PC-9 (cell line): ENCODE data around the gene HIBCH. TPM values are rescaled to one million over a fixed set of nuclear protein-coding genes. Genes with fewer than 3 reads are reported as not detected.
"Not testable (repeated sequence)": the region's sequence is repeated elsewhere in the genome, so short reads cannot be mapped to it uniquely, and the experiment has no call there.

ENCODE experiments used
- BruUV-seq: library from RNA; stranded (reverse); fragments of 400-500 nt; replicated peaks from 2 replicates; lab custom pipeline; 2021; lab: Mats Ljungman, UMichigan
- CTCF ChIA-PET: fragments of 300-600 bp; sonication (Branson Sonifier 250); formaldehyde crosslinking; loops from one replicate; lab custom pipeline; 2022; ENCODE audit warnings: antibody characterized with exemption; lab: Charles Lee
- POLR2A ChIA-PET: fragments of 300-600 bp; sonication (Branson Sonifier 250); formaldehyde crosslinking; loops from one replicate; lab custom pipeline; 2022; ENCODE audit warnings: antibody characterized with exemption; ENCODE audit not compliant: unreplicated experiment; lab: Charles Lee
- DNase-seq, 2 experiments: peaks; one replicate each; pipeline versions ENCODE4 v3.0.0 to v3.0.0-alpha.2; 2015 to 2022; ENCODE audit warnings: mixed read lengths in 1 of 2
- H2AFZ ChIP-seq: fragments of 200-600 bp; sonication (generic); 2 replicates; pipeline ENCODE4 v1.8.1; 2017; ENCODE audit warnings: antibody characterized with exemption
- H3F3A ChIP-seq: fragments of 200-600 bp; sonication (generic); 2 replicates; pipeline ENCODE4 v1.8.1; 2017; ENCODE audit warnings: antibody characterized with exemption, mild to moderate bottlenecking, low read depth; ENCODE audit not compliant: insufficient read depth
- H3K27ac ChIP-seq: fragments of 200-600 bp; sonication (generic); 2 replicates; pipeline ENCODE4 v1.6.1; 2016; ENCODE audit warnings: mixed run types
- H3K27me3 ChIP-seq: fragments of 200-600 bp; sonication (generic); 2 replicates; pipeline ENCODE4 v1.6.1; 2016; ENCODE audit warnings: low read depth, mixed run types; ENCODE audit not compliant: insufficient read depth
- H3K36me3 ChIP-seq: fragments of 200-600 bp; sonication (generic); 2 replicates; pipeline ENCODE4 v1.6.1; 2016; ENCODE audit warnings: low read depth, mixed run types
- H3K4me1 ChIP-seq: fragments of 200-600 bp; sonication (generic); replicated peaks from 2 replicates; pipeline ENCODE4 v1.6.1; 2016; ENCODE audit warnings: mixed run types; ENCODE audit not compliant: insufficient read depth
- H3K4me2 ChIP-seq: fragments of 200-600 bp; sonication (generic); 2 replicates; pipeline ENCODE4 v1.6.1; 2017; ENCODE audit warnings: mixed run types
- H3K4me3 ChIP-seq: fragments of 200-600 bp; sonication (generic); 2 replicates; pipeline ENCODE4 v1.6.1; 2016; ENCODE audit warnings: mixed run types
- H3K79me2 ChIP-seq: fragments of 200-600 bp; sonication (generic); 2 replicates; pipeline ENCODE4 v1.6.1; 2017; ENCODE audit warnings: low read depth, mixed run types
- H3K9me2 ChIP-seq: fragments of 200-600 bp; sonication (generic); 2 replicates; pipeline ENCODE4 v1.8.1; 2017; ENCODE audit warnings: mild to moderate bottlenecking; ENCODE audit not compliant: insufficient read depth
- H3K9me3 ChIP-seq: fragments of 200-600 bp; sonication (generic); 2 replicates; pipeline ENCODE4 v1.8.1; 2016; ENCODE audit warnings: low read depth; ENCODE audit not compliant: insufficient read depth
- H4K20me1 ChIP-seq: fragments of 200-600 bp; sonication (generic); 2 replicates; pipeline ENCODE4 v1.8.1; 2017; ENCODE audit not compliant: insufficient read depth
- EZH2 ChIP-seq: fragments of 200-600 bp; sonication (generic); IDR thresholded peaks from 2 replicates; pipeline ENCODE4 v1.8.0; 2017; ENCODE audit warnings: antibody characterized with exemption, low read depth
- intact Hi-C: fragments of 100-400 bp; cut with micrococcal nuclease; formaldehyde crosslinking; loops from one replicate; pipeline ENCODE4 v1.10.0; 2022; ENCODE audit not compliant: unreplicated experiment
- total RNA-seq: library from RNA; stranded (reverse); gene quantifications from 2 replicates; pipeline ENCODE4 v1.2.3, GENCODE V29; 2021
- TF ChIP-seq, protein P1 (sequence below): fragments of 200-600 bp; sonication (generic); conservative IDR thresholded peaks from 2 replicates; pipeline ENCODE4 v1.6.1; 2017; ENCODE audit warnings: mixed run types, antibody characterized with exemption, mild to moderate bottlenecking, moderate library complexity

Gene HIBCH
- total RNA-seq, 1 experiment from 2014 or later: 14.7 TPM

DNA sequence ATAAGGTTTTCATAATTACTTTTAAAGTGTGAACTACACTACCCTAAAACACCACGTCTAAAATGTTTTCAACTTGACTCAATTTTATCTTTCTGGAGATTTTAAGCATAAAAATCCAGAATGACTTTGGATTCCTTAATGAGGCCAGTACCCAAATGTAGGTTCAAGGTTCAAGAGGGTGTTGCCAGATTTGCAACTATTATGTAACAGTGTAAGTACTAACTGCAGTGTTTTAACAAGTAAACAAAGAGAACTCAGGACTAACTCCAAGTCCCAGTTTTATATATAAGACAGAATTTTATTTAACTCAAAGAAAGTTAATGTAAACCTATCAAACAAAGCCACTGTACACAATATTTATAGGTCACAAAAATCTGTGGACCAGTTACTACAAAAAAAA, 5.7 kb downstream of the HIBCH start:
- no peak overlapping the region for H3K27ac ChIP-seq
- no peaks in the 10 kb centered on the region for H3K9me3 ChIP-seq
- 0 out of 2 replicates have a peak, but pooled peaks cover 7% of the 10 kb centered on the region for H3K79me2 ChIP-seq
- intact Hi-C loops: no loop called here
- no peak overlapping the region for H3K4me2 ChIP-seq
- no TSS peak for BruUV-seq
- H4K20me1 ChIP-seq: no peaks in the 10 kb centered on the region
- H3K4me1 ChIP-seq: no peaks in the 10 kb centered on the region; the same call in 1 of the 2 replicates
- H3K9me2 ChIP-seq: no peaks in the 10 kb centered on the region
- ChIA-PET POLR2A (no interaction called here), CTCF (no interaction called here)
- H3F3A ChIP-seq: no peaks in the 10 kb centered on the region
- H3K4me3 ChIP-seq: no peak overlapping the region
- TF ChIP-seq, protein P1, sequence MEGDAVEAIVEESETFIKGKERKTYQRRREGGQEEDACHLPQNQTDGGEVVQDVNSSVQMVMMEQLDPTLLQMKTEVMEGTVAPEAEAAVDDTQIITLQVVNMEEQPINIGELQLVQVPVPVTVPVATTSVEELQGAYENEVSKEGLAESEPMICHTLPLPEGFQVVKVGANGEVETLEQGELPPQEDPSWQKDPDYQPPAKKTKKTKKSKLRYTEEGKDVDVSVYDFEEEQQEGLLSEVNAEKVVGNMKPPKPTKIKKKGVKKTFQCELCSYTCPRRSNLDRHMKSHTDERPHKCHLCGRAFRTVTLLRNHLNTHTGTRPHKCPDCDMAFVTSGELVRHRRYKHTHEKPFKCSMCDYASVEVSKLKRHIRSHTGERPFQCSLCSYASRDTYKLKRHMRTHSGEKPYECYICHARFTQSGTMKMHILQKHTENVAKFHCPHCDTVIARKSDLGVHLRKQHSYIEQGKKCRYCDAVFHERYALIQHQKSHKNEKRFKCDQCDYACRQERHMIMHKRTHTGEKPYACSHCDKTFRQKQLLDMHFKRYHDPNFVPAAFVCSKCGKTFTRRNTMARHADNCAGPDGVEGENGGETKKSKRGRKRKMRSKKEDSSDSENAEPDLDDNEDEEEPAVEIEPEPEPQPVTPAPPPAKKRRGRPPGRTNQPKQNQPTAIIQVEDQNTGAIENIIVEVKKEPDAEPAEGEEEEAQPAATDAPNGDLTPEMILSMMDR: no peak
- no peak for TF ChIP-seq EZH2
- H2AFZ ChIP-seq: no peak overlapping the region
- no peak for DNase-seq
- no peaks in the 10 kb centered on the region for H3K27me3 ChIP-seq
- no peaks in the 10 kb centered on the region for H3K36me3 ChIP-seq

DNA sequence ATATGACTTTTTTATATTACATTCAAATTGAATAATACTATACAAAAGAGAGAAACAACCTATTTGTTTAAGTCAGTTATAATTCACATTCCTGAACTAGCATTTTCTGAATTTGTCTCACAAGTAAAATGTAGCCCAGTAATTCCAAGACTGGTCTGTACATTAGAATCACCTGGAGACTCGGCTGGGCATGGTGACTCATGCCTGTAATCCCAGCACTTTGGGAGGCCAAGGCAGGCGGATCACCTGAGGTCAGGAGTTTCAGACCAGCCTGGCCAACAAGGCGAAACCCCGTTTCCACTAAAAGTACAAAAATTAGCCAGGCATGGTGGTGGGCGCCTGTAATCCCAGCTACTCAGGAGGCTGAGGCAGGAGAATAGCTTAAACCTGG, 7.0 kb downstream of the HIBCH start:
- intact Hi-C loops, POLR2A ChIA-PET: not testable (repeated sequence)

DNA sequence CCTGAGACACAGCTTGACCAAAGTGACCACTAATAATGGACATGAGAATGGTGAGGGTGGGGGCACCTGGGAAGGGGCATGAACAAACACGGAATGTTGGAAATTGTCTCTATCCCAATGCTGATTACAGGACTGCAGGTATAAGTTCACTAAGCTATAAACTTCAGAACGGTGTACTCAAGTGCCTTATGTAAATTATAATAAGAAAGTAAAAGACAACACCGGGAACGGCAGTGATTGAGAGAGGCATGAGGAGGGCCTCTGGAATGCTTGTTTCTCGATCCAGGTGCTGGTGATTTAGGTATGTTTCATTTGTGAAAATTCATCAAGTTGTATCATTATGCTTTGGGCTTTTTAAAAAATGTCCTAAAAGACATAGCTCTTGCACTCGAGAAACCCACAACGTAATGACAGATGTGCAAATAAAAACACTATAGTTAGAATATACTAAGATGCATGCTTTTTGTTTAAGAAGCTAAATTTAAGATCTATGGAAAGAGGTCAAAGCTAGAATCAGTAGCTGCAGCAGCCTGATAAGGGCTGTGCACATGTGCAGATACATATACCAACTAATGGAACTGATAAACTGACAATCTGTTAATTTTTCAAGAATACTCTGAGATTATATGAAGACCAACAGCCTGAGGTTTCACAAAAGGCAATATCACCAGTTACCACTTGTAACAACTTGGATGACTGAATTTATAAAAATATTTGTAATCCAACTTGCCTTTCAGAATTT, 7.6 kb downstream of the HIBCH start:
- no peak for TF ChIP-seq EZH2
- TF ChIP-seq, protein P1: no peak
- Histone ChIP-seq H3K36me3 (no peaks in the 10 kb centered on the region), H4K20me1 (no peaks in the 10 kb centered on the region), H3K4me3 (no peak overlapping the region), H3F3A (no peaks in the 10 kb centered on the region), H3K9me3 (no peaks in the 10 kb centered on the region), H3K9me2 (no peaks in the 10 kb centered on the region), H2AFZ (no peak overlapping the region), H3K79me2 (no peaks in the 10 kb centered on the region), H3K4me1 (no peaks in the 10 kb centered on the region), H3K27me3 (no peaks in the 10 kb centered on the region), H3K27ac (no peak overlapping the region), H3K4me2 (no peak overlapping the region)
- ChIA-PET CTCF (no interaction called here), POLR2A (no interaction called here)
- intact Hi-C loops: no loop called here
- DNase-seq: no peak
- BruUV-seq: no TSS peak

More for the DNA sequence above, 7.0 kb downstream of the HIBCH start:
- H3K9me2 ChIP-seq, H3K4me2 ChIP-seq, DNase-seq, H3K27me3 ChIP-seq, H3K9me3 ChIP-seq, H3K36me3 ChIP-seq, BruUV-seq, CTCF ChIA-PET, H3K27ac ChIP-seq, H4K20me1 ChIP-seq, H3F3A ChIP-seq, H2AFZ ChIP-seq, H3K4me1 ChIP-seq, H3K79me2 ChIP-seq, H3K4me3 ChIP-seq: not testable (repeated sequence)
